ENCODE measurements around the gene ZNF648.
"Not testable (repeated sequence)": the region's sequence is repeated elsewhere in the genome, so short reads cannot be mapped to it uniquely, and the experiment has no call there.

DNA sequence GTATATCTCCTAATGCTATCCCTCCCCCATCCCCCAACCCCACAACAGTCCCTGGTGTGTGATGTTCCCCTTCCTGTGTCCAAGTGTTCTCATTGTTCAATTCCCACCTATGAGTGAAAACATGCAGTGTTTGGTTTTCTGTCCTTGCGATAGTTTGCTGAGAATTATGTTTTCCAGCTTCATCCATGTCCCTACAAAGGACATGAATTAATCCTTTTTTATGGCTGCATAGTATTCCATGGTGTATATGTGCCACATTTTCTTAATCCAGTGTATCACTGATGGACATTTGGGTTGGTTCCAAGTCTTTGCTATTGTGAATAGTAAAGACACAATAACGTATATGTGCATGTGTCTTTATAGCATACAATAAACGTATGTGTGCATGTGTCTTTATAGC lies 56.1 kb downstream of the ZNF648 start:
- TF ChIP-seq EZH2 (IDR thresholded peaks at IDR 0.05; ENCODE audit: low read length, missing control alignments); CTCF (conservative IDR thresholded peaks at IDR 0.05 in 1 of 2, IDR thresholded peaks at IDR 0.05 in 1 of 2; ENCODE audit: low read depth in 1 of 2, low read length in 2 of 2): not testable (repeated sequence)

All from fibroblast of lung (primary cell).